Mucosa of gallbladder (tissue), 1 donor: ENCODE data around the gene HS1BP3. TPM values are rescaled to one million over a fixed set of nuclear protein-coding genes. Genes with fewer than 3 reads are reported as not detected.

ENCODE experiments used
- DNase-seq: peaks from one replicate; pipeline ENCODE4 v3.0.0-alpha.2; 2020; ENCODE audit warnings: low spot score
- total RNA-seq: library from RNA; stranded (reverse); gene quantifications from one replicate; pipeline ENCODE4 v1.2.1, GENCODE V29; 2021
- donor health status: DM: no; HTN: no; CAD: no.

Gene HS1BP3, protein sequence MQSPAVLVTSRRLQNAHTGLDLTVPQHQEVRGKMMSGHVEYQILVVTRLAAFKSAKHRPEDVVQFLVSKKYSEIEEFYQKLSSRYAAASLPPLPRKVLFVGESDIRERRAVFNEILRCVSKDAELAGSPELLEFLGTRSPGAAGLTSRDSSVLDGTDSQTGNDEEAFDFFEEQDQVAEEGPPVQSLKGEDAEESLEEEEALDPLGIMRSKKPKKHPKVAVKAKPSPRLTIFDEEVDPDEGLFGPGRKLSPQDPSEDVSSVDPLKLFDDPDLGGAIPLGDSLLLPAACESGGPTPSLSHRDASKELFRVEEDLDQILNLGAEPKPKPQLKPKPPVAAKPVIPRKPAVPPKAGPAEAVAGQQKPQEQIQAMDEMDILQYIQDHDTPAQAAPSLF
- total RNA-seq, result 50.3 TPM

DNA sequence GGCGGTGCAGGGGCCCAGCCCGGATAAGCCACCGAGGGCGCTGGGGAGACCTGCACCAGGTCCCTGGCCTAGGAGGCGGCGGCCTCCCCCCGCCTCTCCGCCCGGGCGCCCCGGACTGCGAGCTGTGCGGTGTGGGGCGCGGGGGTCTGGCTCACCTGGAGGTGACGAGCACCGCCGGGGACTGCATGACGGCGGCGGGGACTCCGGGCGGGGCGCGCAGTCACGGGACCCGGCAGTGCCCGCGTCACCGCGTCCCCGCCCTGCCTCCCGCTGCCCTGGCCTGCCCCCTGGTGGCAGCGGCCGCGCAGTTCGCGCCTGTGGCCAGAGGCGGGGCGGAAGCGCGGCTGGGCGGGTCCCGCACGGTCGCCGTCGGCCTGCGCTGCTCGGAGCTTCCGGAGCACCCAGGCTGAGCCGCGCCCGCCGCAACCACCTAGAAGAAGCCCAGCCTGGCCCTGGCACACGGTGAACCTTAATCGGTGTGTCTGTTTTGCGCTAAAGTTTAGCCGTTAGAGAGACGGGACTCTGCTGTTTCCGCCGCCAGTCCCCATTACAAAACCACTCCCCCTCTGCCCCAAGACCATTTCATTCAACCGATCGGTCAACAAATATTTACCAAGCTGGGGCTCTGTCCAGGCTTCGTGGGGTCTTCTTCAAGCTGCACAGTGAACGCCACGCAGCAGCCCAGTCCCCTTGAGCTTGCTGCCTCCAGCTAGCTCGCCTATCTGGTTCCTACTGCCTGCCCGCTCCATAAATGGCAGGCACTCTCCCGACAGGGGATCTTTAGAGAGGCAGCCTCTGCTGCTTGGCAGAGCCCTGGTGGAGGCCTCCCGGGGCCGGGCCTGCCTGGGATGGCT is at the start of gene HS1BP3:
TSS of gene HS1BP3 (minus strand) at position 222 of the 854 bp plus-strand sequence. CDS start at position 187, 35 bp downstream.
- DNase-seq, result peak; percentile 85

DNA sequence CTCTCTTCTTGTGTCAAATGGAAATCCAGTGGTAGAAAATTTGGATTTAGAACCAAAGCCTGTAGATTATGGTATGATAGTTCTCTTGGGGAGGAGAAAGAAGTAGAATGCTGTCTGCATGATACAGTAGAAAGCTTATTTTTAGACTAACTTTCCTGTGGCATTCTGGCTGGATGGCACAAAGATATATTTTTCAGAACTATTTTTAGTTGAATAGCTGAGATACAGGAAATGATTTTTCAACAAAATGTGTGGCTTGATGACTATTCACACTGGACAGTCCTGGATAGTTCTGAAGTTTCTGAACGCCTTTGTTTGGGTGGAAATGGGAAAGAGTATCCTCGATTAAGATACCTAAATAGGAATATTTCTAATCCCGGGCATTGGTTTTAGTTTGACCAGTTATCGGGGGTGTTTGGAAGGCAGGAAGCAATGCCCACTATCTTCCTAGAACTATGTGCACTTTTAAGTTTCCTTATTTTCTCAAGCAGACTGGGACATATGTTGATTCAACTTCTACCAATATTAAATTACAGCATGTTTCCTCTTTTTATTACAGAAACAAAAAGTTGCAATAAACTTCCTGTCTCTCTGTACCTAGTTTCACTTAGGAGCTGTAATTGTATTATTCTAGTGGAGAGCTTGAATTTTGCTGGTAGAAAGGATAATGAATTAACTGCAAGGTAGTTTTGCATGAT is 48.2 kb upstream of the HS1BP3 start:
- no peak for DNase-seq

DNA sequence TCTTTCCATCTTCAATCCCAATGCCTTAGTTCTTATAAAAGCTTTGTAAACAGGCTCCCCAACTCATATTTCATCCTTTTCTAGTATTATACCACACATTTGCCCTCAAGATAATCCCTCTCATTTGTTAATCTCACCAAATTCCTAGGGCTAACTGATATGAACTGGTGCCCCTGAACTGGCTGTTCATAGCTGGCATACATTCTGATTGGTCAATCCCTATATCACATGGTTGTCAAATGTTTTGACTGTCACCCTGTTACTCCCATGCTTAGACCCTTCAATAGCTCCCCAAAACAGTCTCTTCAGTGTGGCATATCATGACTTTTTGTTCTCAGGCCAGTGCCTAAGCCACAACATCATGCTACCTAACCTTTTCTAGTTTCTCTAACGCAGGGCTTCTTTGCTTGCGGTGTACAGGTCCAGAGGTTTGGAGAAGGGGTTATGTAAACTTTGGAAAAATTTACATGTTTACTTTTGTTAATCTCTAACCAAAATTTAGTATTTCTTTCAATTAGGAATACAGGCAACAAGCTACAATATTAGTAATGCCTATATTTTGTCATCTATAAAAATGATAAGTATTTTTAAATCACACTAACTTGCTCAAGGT is 46.5 kb upstream of the HS1BP3 start:
- no peak for DNase-seq

DNA sequence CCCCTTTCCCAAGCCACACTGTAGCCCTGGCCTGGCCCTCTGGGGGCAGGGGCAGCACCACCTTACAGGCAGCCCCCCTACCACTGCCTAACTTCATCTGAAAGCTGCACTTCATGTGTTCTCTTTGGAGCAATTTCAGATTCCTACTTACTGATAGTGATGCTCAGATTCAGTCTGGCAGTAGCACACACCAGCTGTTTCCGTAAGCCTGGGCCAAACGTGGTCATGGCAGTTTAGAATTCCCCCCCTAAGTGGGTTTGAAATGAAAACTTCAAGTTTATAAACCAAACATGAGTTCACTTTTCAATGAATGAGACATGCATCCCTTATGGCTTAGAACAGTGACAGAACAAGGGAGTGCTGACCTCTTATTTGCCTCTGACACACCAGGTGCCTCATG is 45.5 kb upstream of the HS1BP3 start:
- DNase-seq, result no peak

DNA sequence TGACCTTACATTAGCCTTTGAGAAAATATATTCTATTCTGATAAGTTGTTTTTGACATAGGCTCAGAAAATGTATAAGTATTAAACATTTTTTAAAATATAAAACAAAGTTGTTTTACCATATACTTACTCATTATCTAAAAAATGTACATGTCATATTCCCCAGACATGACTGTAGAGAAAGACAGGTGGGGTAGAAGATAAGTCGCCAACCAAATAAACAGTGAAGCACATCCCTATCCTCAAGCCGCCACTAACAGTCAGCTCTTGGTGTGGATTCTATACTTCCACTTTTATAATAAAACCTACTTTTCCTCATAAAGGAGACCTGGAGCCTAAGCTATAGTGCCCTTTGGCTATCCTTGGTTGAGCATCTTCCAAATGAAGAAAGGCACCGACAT is 42.4 kb upstream of the HS1BP3 start:
- no peak for DNase-seq

DNA sequence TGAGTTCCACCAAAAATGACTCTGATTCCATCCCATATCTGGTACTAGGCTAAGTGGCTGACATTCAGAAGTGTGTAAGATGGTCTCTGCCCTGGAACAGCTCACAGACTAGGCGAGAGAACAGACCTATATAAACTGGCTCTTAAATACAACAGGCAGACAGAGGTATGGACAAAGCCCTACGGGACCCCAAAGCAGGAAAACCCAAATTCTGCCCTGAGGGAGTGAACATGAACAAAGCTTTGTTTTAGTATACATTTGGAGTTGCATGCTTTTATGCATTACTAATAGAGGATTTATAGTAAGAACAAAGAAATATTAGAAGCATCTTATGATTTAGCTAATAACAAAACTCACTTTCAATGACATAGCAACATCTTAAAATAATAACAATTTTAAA is 41.2 kb upstream of the HS1BP3 start:
- DNase-seq, result no peak

DNA sequence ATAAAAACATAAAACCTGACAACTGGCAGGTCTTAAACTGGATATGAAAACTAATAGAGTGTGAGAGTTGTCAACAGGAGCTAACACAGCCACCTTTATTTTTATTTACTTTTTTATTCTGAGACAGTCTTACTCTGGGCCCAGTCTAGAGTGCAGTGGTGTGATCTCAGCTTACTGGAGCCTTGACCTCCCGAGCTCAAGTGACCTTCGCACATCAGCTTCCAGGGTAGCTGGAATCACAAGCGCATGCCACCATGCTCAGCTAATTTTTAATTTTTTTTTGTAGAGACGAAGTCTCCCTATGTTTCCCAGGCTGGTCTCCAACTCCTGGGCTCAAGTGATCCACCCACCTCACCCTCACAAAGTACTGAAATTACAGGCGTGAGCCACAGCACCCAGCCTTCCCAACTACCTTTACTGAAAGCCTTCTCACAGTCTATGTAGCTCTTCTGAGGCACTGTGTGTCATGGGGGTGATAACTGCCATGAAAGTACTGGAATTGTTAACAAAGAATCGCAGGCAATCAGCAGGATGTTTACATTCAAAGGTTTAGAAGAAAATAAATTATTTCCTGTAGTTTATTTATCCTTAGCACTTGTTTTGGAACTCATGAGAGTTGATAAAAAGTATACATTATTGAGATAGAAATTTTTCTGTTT is 40.3 kb upstream of the HS1BP3 start:
- no peak for DNase-seq

DNA sequence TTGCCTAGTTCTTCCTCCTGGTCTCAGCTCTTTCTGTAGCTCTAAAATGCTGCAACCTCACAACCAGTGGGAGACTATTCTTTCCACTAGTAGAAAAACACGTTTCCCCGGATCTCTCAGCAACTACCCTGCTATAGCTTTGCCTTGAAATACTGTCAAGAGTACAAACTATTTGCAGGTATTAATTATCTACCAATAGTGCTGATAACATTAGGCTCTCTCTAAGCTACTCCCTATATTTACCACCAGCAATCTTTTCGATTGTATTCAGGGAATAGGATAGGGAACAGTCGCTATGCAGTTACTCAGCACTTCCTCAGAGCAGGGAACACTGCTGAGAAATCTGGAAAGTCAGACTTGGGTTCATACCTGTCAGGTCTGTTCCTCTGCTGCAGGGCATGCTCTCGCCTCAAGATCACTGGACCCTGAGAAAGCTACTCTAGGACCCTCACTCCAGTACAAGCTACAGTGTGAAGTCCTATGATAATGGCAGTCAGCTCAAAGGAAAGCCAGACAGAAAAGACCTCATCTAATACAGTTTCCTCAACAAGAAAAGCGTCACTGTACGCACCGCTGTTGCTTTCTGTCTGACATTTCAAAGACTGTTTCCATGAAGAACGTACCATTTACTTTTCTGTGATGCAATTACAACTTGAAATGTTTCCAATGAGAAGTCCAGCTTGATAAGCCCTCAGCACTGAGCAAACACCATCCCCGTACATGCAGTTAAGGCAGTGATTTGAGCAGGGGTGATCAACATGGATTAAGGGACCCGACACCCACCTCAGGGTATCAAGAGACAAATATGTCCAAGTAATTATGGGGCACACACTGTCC is 38.7 kb upstream of the HS1BP3 start:
- DNase-seq, result no peak

DNA sequence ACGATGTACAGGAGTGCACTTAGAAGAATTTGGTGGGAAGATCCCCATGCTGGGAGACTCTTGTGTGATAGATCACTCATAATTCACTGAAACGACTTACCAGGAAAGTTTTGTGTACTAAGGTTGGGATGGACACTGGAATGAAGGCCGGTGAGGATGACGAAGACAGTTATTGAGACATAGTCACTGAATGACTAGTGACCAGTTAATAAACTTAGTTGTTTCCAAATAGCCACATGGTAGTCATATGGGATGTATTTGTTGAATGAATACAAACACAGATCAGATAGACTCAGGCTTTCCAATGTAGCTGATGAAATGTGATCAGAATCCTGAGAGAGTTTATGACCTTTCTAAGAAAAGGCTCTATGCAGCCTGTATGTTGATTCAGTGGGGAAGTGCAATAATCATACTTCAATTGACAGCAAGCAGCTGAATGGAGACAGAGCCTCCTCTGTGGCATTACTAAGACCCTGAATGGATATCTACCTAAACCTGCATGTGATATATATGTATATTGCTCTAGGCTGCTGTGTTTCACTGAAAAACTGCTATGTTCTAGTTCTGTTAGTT is 36.4 kb upstream of the HS1BP3 start:
- no peak for DNase-seq

DNA sequence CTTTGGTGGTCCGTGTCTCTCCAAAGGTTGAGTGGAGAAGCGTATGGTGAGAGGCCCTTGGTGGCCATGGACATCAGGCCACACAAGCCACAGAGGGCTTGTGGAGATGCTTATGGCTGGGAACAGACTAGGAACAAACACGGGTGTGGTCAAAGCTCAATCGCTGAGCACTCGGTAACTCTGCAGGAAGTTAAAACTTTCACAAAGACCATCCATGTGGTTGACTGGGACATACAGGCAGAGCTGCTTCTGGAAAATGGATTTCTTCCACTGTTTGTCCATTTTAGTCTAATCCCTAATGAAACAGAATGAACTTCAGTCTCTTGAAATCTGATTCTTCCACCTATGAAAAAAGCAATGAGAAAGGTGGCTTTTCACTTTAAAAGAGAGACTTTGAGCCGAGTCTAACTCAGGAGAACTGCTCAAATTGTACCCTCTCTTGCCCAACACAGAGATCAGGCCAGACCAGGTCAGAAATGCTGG is 33.7 kb upstream of the HS1BP3 start:
- DNase-seq, result no peak

DNA sequence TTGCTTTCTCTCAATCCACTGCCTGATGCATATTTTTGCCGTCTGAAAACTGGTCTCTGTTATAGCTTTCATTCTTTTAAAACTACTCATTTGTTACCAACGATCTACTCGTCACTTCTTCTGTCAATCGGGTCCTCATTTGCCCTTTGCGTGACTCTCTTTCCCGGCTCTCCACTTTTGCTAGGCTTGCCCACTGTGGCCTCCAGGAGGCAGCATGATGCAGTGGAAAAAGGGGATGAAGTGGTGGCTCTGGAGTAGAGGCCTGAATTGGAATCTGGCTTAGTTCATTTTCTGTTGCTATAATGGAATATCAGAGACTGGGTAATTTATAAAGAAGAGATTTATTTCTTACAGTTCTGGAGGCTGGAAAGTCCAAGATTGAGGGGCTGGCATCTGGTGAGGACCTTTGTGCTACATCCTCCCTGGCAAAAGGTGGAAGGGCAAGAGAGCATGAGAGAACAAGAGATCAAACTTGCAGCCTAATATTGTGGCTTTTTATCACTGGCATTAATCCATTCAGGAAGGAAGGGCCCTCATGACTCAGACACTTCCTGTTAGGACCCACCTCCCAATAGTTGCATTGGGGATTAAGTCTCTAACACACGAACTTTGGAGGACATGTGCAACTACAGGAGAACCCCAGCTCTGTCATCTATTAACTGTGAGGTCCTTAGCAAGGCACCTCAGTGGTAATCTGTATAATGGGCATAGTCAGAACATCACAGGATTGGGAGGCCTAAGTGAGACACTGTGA is 31.4 kb upstream of the HS1BP3 start:
- no peak for DNase-seq

DNA sequence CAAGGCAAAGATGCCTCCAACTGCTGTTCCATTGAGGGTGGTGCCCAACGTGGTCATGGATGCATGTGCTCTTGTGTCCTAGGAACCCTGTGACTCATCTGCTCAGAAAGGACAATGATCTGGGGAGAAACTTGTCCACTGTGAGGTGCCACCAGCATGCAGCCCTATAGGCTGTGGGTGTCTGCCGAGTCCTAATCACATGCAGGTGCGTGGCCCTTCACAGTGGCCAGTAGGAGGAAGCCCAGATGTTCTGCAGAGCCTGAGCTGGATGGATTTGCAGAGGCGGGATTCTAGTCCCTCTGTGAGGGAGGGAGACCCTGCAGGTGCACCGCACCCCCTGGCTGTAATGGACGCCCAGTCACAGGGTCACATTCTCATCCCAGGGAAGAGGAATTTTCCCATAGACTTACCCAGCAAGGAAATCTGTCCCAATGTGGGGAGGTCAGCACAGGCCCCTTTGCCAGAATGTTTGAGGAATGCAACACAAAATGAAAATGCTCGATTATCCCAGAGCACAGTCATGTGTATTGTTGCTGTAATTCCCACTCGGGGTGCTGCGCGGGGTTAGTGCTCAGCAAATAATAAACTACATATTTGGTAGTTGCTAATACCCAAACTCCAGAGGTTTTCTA is 30.0 kb upstream of the HS1BP3 start:
- DNase-seq, result no peak

DNA sequence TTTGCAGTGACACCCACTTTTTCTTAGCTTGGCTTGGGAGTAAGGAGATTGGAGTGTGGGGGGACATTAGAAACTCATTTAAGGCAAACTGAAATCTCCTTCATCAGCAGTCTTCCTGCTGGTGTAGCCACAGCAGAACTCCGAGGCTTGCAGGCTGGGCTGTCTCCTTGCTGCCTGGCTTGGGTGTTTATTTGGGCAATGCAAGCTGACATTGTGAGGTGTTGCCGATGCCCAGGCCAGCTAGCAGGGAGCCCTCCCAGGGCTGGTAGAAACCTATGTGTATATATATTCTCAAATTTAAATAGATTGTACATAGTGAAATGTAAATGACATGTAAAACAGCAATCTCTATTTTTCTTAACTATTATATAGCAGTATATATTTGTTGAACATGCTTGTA is 27.9 kb upstream of the HS1BP3 start:
- DNase-seq, result no peak

DNA sequence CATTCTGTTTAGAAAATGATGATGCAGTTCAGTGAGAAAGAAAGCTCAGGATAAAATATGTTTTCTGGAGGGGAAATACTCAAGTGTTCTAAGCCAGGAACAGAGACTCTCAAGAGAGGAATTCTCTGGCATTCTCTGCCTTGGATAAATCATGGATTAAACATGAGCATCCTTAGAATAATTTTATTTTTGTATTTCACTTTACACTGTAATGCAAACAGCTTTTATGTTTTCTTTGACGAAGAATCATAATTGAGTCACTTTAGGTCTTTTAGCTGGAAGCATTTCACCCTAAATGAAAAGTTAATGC is 27.1 kb upstream of the HS1BP3 start:
- DNase-seq, result no peak

DNA sequence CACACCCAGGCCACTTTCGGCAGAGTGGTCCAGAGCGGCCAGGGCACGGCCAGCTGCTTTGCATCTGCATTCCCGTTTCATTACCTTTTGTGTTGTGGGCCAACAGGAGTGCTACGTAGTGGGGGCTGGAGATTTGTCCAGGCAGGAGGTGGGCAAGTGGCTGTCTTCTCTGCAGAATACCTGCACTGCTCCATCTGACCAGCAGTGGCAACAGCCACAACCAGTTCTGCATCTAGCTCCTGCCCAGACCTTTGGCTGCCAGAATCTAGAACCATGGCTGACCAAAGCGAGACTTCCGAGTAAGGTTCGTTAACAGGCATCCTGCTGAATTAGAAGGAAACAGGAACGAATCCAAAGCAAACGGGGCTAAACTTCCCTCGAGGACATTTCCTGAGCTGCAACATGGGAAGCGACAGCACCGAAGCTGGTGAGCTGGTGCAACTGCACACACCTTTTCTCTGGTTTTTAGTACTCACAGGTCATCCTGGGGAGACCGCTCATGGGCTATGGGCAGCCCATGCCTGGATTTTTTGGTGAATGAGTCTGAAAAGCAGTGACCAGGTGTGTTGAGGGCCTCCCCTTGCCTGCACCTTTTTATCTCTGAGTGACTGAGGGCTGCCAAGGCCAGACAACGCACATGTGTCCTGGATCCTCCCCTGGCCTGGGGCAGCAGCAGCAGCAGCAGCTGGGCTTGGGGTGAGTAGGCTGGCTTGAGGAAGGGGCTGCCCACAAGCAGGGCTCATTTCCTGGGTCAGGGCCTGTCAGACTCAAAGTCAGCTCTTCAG is 26.6 kb upstream of the HS1BP3 start:
- no peak for DNase-seq

DNA sequence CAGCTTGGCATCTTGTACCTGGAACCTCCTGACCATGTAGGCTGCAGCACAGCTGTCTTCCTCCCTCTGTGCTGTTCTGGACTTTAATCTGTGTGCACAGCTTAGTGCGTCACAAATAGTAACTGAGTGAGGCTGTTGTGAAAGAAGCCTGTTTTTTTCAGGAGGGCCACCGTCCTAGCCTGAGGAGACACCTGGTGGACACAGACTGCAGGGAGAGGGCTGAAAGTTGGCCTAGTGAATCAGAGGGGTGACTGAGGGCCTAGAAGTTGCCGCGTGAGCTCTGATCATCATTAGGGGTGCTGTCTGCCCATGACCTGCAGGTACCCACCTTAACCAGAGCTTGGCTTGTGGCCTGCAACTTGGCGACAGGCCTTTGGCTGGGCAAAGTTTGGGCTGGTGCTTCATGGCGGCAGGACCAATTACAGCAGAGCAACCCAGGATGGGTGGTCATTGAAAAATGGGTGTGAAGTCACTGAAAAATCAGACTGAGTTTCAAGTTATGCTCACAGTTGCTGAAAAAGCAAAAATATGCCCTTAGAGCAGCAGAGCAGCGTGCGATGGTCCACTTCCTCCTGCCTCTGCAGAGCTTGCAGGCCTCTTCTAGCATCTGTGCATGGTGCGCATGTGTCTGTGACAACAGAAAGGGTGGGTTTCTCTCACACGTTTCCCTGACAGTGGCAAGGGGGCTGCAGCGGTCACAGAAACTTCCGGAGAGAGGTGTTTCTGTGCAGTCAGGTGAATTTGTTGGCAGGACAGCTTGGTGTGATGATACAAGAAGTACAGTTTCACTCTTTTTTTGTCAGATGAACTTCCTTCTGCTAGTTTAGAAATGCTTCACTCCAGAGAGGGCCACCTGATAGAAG is 25.7 kb upstream of the HS1BP3 start:
- peak; percentile 53 for DNase-seq

DNA sequence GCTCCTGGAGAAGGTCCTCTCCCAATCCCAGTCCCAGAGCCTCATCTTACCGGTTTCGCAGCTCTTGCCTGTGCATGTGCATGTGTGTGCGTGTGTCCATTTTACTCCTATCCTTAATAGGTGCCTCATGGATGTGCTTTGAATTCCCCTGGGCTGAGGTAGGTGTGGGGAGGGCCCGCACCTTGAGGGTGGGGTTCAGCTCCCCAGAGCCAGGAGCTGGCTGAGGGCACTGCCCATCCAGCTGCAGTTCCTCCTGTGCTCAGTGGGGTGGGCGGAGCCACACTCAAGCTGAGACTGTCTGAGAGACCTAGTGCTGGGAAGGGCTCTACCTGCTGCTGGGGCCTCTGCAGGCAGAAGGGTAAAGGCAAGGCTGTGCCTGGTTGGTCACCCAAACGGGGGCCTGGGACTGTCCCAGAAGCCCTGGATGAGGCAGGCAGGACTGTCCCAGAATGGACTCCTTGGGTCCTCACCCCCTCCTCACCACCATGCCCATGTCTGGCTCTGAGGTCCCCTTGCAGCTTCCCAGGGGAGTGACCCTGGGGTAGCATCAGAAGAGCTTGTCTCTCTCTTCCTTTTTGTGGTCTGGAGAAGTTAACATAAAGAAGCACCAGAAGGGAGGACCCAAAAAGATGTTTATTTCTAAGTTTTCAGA is 24.9 kb upstream of the HS1BP3 start:
- peak; percentile 40 for DNase-seq
